HEK293T (cell line): ENCODE data around the gene LARP6.
A peak's percentile ranks its signal among the peaks of the same experiment; 100 is the strongest.

Experiments used
- CTCF ChIA-PET: fragments of 350-600 bp; formaldehyde crosslinking; extraction: SDS; loops from one replicate; lab custom pipeline; 2021; ENCODE audit warnings: antibody characterized with exemption, inconsistent platforms; lab: Yijun Ruan, JAX
- POLR2A ChIA-PET: fragments of 350-600 bp; formaldehyde crosslinking; extraction: SDS; loops from one replicate; lab custom pipeline; 2020; ENCODE audit warnings: antibody characterized with exemption, inconsistent platforms; lab: Yijun Ruan, JAX
- DNase-seq: peaks from one replicate; pipeline ENCODE4 v3.0.0; 2012; ENCODE audit warnings: mixed read lengths; ENCODE audit errors: extremely low spot score
- ARNT ChIP-seq: fragments of 450-650 bp; IDR thresholded peaks from 2 replicates; pipeline ENCODE4 v1.6.1; 2017; ENCODE audit warnings: mild to moderate bottlenecking
- BHLHE40 ChIP-seq: fragments of 450-650 bp; IDR thresholded peaks from 2 replicates; pipeline ENCODE4 v1.6.1; 2016; ENCODE audit warnings: mild to moderate bottlenecking, moderate library complexity, borderline replicate concordance
- CTBP1 ChIP-seq: fragments of 450-650 bp; IDR thresholded peaks from 2 replicates; pipeline ENCODE4 v1.6.1; 2016; ENCODE audit warnings: borderline replicate concordance
- ELF4 ChIP-seq: fragments of 450-650 bp; IDR thresholded peaks from 2 replicates; pipeline ENCODE4 v1.6.1; 2017; ENCODE audit warnings: antibody characterized with exemption
- FOXA1 ChIP-seq: fragments of 450-650 bp; IDR thresholded peaks from 2 replicates; pipeline ENCODE4 v1.6.1; 2016; ENCODE audit warnings: mild to moderate bottlenecking
- FOXK2 ChIP-seq: fragments of 450-650 bp; IDR thresholded peaks from 2 replicates; pipeline ENCODE4 v1.6.1; 2016; ENCODE audit warnings: mild to moderate bottlenecking
- FOXM1 ChIP-seq: fragments of 450-650 bp; IDR thresholded peaks from 2 replicates; pipeline ENCODE4 v1.6.1; 2017; ENCODE audit warnings: mild to moderate bottlenecking, borderline replicate concordance
- HDGF ChIP-seq: fragments of 450-650 bp; IDR thresholded peaks from 2 replicates; pipeline ENCODE4 v1.6.1; 2017; ENCODE audit warnings: antibody characterized with exemption, borderline replicate concordance
- L3MBTL2 ChIP-seq: fragments of 450-650 bp; conservative IDR thresholded peaks from 2 replicates; pipeline ENCODE4 v1.6.1; 2016; ENCODE audit warnings: mild to moderate bottlenecking
- LEF1 ChIP-seq: fragments of 450-650 bp; IDR thresholded peaks from 2 replicates; pipeline ENCODE4 v1.6.1; 2017; ENCODE audit warnings: mild to moderate bottlenecking, borderline replicate concordance
- NFRKB ChIP-seq: fragments of 450-650 bp; IDR thresholded peaks from 2 replicates; pipeline ENCODE4 v1.6.1; 2016; ENCODE audit warnings: mild to moderate bottlenecking, moderate library complexity
- PKNOX1 ChIP-seq: fragments of 450-650 bp; IDR thresholded peaks from 2 replicates; pipeline ENCODE4 v1.6.1; 2016
- SP1 ChIP-seq: fragments of 450-650 bp; IDR thresholded peaks from 2 replicates; pipeline ENCODE4 v1.6.1; 2017
- SUZ12 ChIP-seq: fragments of 450-650 bp; IDR thresholded peaks from 2 replicates; pipeline ENCODE4 v1.6.1; 2016; ENCODE audit warnings: mild to moderate bottlenecking
- TARDBP ChIP-seq: fragments of 450-650 bp; IDR thresholded peaks from 2 replicates; pipeline ENCODE4 v1.6.1; 2016
- ZNF384 ChIP-seq: fragments of 450-650 bp; IDR thresholded peaks from 2 replicates; pipeline ENCODE4 v1.6.1; 2016

LARP6 gene

DNA sequence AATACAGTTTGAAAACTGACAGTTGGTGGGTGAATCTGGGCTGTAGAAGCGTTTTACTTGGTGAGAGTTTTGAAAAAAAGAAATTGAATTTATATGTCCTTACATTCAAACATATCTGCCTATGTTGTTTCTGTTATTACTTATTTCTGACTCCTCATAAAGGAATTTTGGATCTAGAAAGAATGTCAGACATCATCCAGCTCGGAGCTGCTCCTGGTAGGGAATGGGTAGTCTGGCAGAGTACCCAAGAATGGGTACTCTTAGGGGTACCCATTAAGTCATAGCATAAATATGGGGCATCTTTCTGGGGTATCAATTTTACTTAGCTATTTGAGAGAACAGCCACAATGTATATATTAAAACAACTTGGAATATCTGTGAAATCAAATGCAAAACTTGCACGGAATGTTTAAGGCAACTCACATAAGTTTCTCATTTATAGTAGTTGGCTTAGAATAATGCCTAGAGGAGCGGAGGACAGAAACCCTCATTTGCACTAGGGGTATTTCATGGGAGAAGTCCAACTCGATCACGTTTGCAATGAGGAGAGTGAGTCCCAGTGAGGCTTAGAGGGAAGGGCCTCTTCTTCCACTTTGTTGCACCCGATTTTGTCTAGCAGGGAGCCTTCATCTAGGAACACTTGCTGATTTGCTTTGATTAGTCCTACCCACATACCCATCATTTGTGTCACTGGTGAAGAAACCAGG is 2.4 kb upstream of the LARP6 start:
- POLR2A ChIA-PET, result interaction anchor here (0.9 to 4.1 kb wide), 6 partner anchors 9 to 36 kb away, joined by 3 to 26 read pairs (median 6); partner anchors contain the start of genes LRRC49 and THAP10
- no peak for DNase-seq
- CTCF ChIA-PET, result interaction anchor here (0.9 to 2.3 kb wide), 3 partner anchors 14 to 43 kb away, joined by 3 to 9 read pairs (median 6); no protein-coding TSS in a partner anchor
- no peak for TF ChIP-seq L3MBTL2
- no peak for TF ChIP-seq FOXA1
- TF ChIP-seq PKNOX1, result no peak
- no peak for TF ChIP-seq CTBP1
- no peak for TF ChIP-seq SP1
- no peak for TF ChIP-seq ZNF384
- TF ChIP-seq HDGF, result no peak
- no peak for TF ChIP-seq BHLHE40
- TF ChIP-seq ELF4, result no peak
- no peak for TF ChIP-seq TARDBP
- TF ChIP-seq FOXK2, result no peak
- no peak for TF ChIP-seq NFRKB
- TF ChIP-seq FOXM1, result no peak

GRCh38 chr15:70855764-70856163 is 1.8 kb upstream of the LARP6 start:
- no peak for DNase-seq
- ChIA-PET CTCF (interaction anchor here (0.9 to 2.3 kb wide), 3 partner anchors 14 to 43 kb away, joined by 3 to 9 read pairs (median 6); no protein-coding TSS in a partner anchor), POLR2A (interaction anchor here (0.9 to 4.1 kb wide), 5 partner anchors 12 to 37 kb away, joined by 3 to 26 read pairs (median 9); partner anchors contain the start of genes LRRC49 and THAP10)
- TF ChIP-seq NFRKB (no peak), CTBP1 (no peak), ARNT (no peak)

GRCh38 chr15:70854666-70854976 is 664 bp upstream of the LARP6 start:
- ChIA-PET CTCF (interaction anchor here (1.0 to 1.4 kb wide), 3 partner anchors 8 to 30 kb away, joined by 3 to 7 read pairs (median 5); no protein-coding TSS in a partner anchor), POLR2A (interaction anchor here (0.6 to 4.1 kb wide), 10 partner anchors 8 to 91 kb away, joined by 3 to 27 read pairs (median 5); partner anchors contain the start of gene UACA)
- DNase-seq, result no peak
- TF ChIP-seq FOXK2 (no peak), SUZ12 (no peak), ELF4 (no peak), ZNF384 (no peak), CTBP1 (no peak), L3MBTL2 (no peak), BHLHE40 (no peak), NFRKB (no peak), LEF1 (no peak), PKNOX1 (no peak), HDGF (no peak), FOXA1 (no peak), SP1 (no peak), ARNT (no peak), FOXM1 (no peak), TARDBP (no peak)

GRCh38 chr15:70853318-70853972 is 512 bp downstream of the LARP6 start:
- DNase-seq, result peak; percentile 50
- ChIA-PET CTCF (interaction anchor here (0.5 to 1.0 kb wide), 4 partner anchors 24 to 882 kb away, joined by 3 to 7 read pairs (median 3); no protein-coding TSS in a partner anchor), POLR2A (interaction anchor here (0.6 to 4.1 kb wide), 12 partner anchors 9 to 53 kb away, joined by 3 to 27 read pairs (median 8); no protein-coding TSS in a partner anchor)
- no peak for TF ChIP-seq LEF1
- peak; percentile 24; the same call in 1 of the 2 replicates for TF ChIP-seq CTBP1

DNA sequence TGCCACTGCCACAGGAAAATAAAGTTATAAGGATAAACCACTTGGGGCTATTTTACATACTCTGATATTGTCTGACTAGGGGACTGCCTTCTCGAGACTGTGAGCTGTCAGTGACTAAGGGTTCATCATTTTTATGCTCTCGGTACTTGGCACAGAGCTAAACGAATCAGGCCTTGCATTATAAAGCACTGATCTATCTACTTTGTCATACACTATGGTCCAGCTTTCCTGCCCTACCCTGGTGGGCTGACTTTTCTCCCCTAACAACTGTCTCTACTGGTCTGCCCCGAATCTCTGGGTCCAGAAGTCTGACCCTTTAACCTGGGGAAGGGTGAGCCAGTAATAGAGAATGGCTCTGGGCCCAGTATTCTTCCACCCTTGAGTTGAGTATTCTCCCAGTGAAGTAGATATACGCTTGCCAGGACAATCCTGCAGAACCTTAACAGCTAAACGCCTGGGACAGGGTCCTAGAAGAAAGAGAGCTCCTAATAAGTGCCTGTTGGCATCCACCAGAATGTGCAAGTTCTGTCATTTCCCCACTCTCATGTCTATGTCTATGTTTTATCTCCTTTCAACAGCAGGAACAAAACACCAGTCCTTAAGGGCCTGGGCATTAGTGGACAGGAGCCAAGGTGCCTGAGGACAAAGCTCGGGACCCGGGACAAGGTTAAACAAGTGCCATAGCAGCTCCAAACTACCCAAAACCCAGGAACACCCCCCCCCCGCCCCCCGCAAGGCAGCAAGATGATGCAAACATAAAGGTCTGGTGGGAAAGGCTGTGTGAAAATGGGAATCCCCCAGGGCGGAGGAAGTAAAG is 1.2 kb downstream of the LARP6 start:
- CTCF ChIA-PET, result interaction anchor here (0.9 to 1.0 kb wide), 2 partner anchors 24 to 171 kb away, joined by 3 read pairs; no protein-coding TSS in a partner anchor
- POLR2A ChIA-PET, result interaction anchor here (1.1 to 3.8 kb wide), 7 partner anchors 10 to 36 kb away, joined by 3 to 27 read pairs (median 10); no protein-coding TSS in a partner anchor
- no peak for DNase-seq
- no peak for TF ChIP-seq SUZ12
- no peak for TF ChIP-seq SP1
- no peak for TF ChIP-seq FOXM1
- no peak for TF ChIP-seq BHLHE40
- TF ChIP-seq PKNOX1, result no peak
- TF ChIP-seq LEF1, result no peak
- no peak for TF ChIP-seq ARNT
- TF ChIP-seq CTBP1, result no peak
- no peak for TF ChIP-seq L3MBTL2
- TF ChIP-seq HDGF, result no peak
- no peak for TF ChIP-seq NFRKB
- TF ChIP-seq ELF4, result no peak
- TF ChIP-seq TARDBP, result no peak
